Stimulated activated CD4-positive, alpha-beta T cell treated with anti-CD3 and anti-CD28 coated beads, Interleukin-12 subunit alpha, Interleukin-12 subunit beta, amount 100 ng/mL, for 4 hours (primary cell): ENCODE measurements around the gene CCK.
"Not testable (repeated sequence)": the region's sequence is repeated elsewhere in the genome, so short reads cannot be mapped to it uniquely, and the experiment has no call there.

Source experiments
- DNase-seq: peaks from one replicate; pipeline ENCODE4 v3.0.0-alpha.2; 2020

CCK gene, protein sequence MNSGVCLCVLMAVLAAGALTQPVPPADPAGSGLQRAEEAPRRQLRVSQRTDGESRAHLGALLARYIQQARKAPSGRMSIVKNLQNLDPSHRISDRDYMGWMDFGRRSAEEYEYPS

DNA sequence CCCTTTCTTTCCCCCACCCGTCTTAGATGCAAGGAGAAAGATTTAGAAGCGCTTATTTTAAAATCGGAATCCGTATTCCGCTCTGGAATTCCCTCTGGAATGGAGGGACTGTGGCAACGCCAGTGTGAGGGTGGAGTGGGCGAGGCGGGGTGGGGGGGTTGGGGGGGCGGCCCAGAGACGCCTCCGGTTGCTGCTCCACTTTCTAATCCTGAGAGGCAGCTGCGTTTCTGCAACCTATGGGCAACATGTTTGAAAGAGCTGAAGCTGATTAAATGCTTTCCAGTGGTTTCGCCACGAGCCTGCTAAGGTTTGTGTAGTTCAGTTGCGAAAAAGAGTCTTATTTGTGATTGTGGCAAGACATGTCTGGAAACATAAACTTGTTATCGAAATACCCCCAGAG is at the start of gene CCK:
TSS of gene CCK (minus strand) at position 101 of the 400 bp plus-strand sequence. CDS start 2,555 bp downstream, outside the sequence.
- no peak for DNase-seq

DNA sequence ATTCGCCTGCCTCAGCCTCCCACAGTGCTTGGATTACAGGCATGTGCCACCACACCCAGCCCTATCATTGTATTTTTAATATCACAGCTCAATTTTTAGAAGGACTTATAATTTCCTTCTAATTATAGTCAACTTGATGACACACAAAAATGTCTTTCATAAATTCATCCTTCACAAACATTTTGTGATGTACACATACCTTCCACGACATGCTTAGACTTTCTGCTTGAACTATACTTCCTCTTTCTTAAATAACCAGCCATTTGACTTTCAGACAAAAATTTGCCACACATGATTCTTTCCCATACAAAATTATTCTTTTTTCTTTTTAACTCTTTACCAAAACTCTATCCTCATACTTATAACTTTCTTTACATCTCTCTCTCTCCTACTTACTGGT is 48.4 kb upstream of the CCK start:
- no peak for DNase-seq

DNA sequence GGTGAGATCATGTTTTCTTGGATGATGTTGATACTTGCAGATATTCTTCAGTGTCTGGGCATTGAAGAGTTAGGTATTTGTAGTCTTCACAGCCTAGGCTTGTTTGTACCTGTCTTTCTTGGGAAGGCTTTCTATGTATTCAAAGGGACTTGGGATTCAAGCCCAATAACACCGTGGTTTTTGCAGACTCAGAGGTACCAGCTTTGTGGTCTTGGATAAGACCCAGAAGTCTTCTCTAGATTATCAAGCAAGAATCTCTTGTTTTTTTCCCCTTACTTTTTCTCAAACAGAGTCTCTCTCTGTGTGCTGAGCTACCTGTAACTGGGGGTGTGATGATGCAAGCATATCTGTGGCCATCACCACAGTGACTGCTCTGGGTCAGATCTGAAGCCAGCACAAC is 42.7 kb upstream of the CCK start:
- no peak for DNase-seq

DNA sequence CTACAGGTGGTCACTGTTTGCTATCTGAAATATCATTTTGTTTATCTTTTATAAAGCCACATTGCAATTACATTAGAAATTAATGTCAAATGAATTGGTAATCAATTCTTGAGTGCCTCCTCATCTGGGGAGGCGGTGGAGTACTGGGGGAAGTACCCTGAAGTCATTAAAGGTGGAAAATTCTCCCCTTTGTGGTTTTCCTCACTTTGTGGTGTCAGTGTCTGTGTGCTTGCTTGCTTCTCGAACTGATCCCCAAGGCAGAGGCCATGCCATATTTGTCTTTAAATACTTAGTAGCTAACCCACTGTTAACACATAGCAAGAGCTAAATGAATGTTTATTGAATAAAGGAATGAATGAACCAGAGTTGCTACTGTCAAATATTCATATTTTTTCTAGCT is 40.5 kb upstream of the CCK start:
- no peak for DNase-seq

DNA sequence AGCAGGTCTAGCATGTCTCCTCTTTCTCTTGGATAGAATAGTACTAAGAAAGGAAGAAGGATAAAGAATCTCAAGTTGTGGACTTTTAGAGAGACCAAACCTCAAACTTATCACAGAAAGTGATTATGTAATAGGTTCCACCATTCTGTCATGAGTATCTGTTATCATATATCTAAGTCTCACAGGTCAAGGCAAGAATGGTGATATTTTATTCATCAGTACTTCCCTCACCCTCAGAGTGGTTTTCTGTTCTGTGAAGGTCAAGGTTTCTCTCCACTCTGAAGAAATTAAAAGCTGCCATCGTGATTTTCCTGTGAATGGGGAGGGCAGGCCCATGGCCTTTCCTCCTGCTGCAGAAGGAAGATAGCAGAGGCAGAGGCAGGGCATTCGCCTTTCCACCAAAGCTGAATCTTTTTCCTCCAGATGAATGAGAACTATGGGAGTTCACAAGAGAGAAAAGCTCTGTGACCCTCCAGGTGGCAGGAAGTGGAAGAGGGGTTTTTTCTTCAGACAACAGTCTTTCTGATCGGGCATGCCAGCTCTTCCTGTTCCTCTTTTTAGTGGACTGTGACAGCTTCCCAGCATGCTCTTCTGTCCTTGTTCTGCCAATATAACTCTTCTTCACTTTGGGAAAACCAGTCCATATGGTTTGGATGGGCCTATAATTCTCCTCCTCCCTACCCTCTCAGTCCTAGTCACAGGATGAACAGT is 37.1 kb upstream of the CCK start:
- no peak for DNase-seq

DNA sequence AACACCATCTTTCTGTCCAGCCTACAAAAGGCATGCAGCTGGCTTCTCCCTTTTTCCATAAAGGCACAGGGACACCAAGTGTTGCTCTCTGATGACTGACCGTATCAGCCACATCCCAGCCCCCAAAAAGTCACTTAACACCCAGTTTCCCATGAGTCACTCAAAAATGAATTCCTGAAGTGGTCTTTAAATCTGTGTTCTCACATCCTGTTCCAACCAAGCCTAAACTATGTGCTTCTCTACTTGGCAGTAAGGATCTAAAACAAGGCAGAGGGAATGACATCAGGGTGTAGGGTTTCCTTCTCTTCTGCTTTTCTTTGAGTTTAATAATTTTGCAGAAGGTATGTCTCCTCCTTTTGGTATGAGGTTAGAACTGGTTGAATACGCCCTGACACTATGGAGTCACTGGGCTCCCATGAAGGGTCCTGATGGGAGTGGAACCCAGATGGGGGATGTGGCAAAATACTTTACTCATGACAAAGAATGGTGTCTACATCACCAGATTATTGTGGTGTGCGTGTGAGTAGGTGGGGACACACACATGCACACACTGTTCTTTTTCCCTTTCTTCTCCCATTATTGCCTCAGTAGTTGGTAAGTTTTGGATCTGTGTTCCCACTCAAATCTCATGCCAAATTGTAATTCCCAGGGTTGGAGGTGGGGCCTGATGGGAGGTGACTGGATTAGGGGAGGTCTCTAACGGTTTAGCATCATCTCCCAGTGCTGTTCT is 35.6 kb upstream of the CCK start:
- DNase-seq = no peak

DNA sequence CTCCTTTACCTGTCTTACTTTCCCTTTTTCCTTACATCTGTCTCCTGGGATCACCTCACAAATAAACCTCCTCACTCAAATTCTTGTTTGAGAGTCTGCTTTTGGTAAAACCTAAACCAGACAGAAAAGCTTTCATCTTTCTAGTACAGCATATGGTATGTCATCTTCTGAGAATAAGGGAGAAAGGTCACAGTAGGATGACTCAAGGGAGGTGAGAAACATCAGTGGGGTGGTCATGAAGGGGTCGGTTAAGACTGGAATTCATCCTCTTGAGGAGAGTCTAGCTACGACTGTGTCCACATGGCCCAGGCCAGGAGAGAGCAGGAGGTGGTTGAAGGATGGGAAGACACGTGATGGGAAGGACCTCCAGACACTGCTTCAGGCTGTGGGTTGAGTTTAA is 34.8 kb upstream of the CCK start:
- no peak for DNase-seq

DNA sequence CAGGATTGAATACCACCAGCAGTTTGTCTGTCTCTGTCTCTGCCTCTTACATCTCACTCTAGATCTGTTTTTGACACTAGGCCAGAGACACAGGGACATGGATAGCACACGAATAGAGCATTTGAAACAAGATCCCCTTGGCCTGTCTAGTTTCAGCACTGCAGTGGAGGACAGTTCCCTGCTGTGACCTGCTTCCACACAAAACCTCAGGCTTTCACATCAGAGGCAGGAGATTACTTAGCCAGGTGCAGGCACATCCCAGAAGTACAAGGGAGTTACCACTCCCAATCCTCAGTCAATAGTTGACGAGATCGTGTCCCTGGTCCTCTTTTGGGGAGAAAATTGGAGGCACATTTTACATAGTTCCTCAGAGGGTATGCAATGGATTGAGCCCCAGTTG is 34.0 kb upstream of the CCK start:
- DNase-seq = no peak

DNA sequence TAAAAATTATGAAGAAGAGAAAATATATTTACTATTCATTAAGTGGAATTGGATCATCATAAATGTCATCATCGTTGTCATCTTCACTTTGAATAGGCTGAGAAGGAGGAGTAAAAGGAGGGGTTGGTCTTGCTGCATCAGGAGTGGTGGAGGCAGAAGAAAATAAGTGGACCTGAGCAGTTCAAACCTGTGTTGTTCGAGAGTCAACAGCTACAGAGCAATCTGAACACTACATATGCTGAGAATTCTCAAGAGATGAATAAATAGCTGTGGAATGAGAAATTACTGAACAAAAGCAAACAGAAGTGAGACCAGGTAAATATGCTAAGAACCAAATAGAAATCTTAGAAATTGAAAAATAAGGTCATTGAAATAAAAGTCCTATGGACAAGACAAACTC is 32.3 kb upstream of the CCK start:
- no peak for DNase-seq

DNA sequence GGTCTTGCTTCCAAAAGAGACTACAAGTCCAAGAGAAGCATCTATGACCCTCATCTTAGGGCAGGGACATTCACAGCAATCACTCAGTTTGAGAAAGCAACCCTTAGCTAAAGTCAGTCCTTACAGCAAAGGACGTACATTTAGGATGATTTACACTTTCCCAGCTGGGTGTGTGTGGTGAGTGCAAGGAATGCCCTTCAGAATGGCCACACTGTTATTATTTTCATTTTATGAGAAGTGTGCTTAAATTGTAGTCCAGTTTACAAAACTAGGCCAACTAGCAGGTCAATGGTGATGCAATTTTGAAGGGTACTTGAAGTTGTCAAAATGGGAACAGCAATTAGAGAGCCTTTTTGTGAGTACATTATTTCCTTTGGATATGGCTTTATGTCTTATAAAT is 26.0 kb upstream of the CCK start:
- no peak for DNase-seq

DNA sequence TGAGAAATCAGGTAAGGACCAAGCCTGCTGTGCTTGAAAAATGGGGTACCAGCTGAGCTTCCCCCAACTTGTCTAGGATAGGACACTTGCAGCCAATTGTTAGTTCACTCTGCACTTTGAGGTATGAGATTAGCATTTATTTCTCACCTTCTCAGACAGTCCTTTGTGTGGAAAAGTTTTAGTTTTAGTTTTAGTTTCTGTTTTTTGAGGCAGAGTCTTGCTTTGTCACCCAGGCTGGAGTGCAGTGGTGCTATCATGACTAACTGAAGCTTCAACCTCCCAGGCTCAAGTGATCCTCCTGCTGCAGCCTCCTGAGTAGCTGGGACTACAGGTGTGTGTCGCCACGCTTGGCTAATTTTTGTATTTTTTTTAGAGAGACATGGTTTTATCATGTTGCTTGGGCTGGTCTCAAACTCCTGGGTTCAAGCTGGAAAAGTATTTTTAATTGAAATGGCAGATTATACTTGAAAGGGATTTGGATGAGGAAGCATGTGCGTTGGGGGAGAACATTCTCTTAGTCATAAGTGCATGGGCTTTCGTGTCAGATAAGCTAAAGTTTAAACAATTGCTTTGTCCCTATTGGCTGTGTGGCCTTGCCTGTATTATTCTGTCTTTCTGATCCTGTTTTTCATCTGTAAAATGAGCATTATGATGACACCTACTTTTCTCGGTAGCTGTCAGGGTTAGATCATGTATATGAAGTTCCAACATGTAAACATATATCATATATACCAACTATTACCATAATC is 25.2 kb upstream of the CCK start:
- DNase-seq = no peak

DNA sequence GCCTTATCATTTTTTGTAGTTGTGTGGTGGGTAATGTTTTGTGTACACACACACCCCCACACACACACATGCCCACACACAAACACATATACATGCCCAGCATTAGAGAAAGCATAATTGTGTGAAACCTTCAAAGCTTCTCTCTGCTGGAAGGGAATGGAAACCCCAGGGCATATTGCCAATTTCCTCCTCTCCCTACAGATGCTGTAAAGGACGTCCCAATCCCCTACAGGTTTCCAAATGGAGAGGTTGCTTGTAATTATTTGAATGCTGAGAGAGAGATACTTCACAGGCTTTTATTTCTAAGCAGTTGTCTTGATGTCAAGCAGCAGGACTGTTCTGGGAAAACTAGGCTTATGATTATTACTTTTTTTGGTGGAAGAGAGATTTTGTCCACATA is 23.0 kb upstream of the CCK start:
- DNase-seq = no peak

DNA sequence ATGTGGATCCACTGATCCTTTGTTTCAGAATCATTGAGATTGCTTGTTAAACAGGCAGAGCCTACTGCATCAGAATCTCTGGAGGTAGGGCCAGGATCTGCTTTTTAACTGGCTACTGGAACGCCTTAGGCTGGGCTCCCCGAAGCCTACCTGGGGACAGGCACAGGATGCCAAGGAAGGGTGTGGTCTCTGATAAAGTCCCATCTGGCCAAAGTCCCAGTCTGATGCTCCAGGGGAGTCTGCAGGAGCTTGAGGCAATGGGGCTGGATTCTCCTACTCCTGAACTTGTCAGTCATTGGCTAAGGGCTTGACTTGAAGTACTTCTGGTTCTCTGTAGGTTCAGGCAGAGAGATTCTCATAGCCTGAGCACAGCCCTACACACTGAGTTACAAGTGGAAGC is 22.4 kb upstream of the CCK start:
- no peak for DNase-seq

DNA sequence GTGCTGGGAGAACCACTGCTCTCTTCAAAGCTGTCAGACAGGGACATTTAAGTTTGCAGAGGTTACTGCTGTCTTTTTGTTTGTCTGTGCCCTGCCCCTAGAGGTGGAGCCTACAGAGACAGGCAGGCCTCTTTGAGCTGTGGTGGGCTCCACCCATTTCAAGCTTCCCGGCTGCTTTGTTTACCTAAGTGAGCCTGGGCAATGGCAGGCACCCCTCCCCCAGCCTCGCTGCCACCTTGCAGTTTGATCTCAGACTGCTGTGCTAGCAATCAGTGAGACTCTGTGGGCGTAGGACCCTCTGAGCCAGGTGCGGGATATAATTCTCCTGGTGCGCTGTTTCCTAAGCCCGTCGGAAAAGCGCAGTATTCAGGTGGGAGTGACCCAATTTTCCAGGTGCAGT is 21.4 kb upstream of the CCK start:
- not testable (repeated sequence) for DNase-seq

DNA sequence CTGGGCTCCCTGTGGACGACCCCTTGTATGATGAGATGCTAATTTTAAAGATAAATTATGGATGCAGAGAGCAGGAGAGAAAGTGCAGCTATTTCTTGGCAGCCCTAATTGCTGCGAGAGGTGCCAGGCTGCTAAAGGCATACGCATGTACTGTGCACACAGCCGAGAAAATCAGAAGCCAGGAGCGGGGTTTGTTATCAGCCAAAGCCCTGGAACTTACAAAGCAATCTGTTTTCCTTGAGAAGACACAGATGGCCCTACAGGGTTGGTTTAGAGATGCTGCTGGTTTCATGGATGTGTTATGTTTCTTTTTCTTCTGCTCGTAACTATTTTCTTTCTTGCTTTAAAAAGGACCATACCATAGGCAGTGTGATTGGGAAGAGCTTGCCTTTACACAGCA is 11.7 kb upstream of the CCK start:
- DNase-seq = no peak

DNA sequence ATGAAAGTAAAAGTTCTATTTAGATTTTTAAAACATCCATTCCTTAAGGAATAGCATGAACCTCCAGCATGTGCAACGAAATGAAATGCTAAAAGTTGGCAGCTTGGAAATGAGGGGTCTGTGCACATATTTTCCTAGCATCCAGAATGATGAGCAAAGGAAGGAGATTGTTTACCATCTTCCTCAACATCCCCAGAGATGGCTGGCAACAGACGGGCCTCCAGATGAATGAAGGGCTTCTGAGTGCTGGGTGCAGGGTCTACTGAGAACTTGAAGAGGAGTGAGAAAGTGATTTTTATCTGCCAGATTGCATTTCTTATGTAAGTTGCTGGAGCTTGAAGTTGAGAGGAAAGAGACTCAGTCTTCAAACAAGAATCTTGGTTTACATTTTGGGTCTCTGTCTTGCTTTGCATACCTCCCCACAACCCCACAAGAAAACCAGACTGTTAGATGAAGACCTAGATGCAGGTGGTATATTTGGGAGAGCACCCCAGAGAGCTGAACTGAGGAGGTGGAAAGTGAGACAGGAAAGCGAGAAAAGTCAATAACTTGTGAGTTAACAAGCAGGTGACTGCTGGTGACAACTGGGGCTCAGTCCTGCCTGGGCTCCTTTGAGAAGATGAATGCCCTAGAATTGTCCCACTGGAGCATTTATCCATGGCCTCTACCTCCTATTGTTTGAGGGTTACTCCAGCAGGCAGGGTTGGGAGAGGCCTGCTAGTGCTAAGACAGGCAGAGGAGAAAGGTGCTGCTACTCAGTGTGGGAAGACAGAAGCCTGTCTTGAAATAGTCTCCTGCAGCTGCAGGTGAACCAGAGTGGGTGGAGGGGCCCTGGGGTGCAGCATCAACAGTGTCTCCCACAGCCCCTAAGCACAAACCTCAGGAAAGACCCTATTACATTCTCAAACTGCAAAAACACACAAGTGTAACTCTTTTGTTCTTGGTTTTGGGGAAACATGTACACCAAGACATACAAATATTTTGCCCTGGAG is 10.5 kb upstream of the CCK start:
- DNase-seq = no peak

DNA sequence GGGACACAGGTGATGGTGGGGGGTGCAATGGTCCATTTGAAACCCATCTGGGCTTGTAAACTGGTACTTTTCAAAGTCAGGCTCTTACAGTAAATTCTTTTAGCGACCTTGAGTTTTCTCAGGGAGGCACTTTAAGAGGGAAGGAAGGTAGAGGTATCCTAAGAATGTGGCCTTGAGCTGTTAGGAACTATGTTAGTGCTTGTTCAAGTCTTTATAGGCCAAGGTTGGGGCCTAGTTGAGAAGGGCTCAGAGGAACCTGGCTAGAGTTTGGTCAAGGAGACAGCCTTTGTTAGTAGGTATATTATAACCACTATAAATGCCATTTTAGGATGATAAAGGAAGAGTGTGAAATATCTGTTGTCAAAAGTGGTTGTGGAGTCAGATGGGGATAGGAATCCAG is 9.2 kb upstream of the CCK start:
- no peak for DNase-seq

DNA sequence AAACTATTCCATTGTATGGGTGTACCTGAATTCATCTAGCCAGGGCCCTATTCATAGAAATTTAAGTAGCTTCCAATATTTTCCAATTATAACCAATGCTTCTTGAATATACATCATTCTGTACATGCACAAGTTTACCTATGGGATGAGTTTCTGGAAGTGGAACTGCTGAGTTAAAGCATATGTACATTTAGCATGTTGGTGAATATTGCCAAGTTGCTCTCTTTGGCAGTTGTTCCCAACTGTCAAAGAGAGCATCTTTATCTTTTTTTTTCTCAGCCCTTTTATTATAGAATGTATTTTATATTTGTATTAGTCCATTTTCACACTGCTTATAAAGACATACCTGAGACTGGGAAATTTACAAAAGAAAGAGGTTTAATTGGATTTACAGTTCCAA is 8.3 kb upstream of the CCK start:
- DNase-seq = no peak

DNA sequence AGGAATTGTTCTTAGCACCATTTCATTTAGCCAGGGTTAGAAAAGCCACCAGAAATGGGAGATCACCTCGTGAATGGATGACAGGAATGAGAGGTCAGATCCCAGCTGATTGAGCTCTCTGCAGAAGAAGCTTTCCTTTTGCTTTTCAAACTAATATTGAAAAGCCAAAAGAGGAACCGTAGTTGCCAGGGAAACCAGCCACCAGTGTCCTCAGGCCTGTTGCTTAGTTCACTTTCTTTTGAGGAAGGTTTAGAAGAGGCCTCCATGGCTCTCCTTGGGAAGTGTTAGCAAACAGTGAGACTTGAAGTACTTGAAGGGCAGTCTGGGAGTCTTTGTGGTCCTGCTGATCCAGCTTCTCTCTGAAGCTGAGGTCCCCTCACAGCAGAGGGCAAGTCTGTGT is 7.4 kb upstream of the CCK start:
- no peak for DNase-seq

DNA sequence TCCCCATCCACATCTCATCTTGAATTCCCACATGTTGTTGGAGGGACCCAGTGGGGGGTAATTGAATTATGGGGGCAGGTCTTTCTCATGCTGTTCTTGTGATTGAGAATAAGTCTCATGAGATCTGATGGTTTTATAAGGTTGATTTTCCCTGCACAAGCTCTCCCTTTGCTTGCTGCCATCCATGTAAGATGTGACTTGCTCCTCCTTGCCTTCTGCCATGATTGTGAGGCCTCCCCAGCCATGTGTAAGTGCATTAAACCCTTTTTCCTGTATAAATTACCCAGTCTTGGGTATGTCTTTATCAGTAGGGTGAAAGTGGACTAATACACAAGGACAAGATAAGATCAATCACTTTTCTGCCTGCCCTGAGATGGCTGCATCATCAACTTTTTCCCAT is 5.8 kb upstream of the CCK start:
- DNase-seq = no peak

DNA sequence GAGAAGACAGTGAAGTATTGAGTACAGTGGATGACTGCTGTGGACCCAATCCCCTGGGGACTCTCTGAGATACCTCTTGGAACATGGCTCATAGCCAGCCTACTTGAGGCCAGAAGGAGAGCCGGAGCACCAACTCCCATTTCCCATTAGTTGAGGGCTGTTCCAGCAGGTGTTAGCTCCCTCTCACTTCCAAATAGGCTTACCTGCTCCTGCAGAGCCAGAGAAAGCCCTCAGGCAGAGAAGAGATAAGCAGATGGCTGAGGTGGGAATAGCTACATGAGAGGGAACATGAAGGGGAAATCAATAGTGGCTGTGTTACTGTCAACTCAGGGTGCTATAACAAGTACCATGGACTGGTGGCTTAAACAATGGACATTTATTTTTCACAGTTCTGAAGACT is 4.6 kb upstream of the CCK start:
- no peak for DNase-seq

DNA sequence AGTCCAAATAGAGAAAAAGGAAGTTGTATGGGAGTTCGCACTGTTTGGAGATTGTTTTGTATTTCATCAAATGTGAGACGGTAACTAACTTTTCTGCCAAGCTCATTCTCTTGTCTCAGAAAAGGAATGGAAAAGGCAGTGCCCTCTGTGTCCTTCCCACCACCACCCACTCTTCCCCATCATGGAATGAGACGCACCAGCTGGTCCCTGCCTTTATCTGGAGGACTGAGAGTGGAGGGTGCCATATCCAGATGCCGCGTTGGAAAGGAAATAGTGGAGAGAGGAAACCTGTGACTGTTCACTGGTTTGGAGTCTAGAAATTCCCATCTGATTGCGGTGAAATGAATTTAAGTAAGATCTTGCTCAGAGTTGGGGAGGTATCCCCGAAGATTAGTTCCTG is 3.7 kb upstream of the CCK start:
- DNase-seq = no peak

DNA sequence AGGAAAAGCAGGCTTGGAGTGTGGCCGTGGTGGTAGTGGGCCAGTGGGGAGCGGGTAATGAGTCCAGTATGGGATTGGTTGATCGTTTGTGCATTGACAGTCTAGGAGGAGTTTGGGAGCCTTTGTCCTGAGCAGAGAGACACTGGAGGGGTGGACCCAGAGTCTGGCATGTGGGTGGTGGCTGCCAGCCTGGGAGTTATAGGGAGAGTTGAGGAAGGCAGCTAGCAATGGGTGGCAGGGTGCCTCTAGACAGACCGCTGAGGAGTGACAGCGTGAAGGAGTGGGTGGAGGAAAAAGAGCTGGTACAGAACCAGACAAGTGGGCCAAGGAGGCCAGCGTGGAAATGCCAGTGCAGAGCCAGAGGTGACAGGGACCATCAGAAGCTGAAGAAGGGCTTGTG is 1.9 kb upstream of the CCK start:
- DNase-seq = no peak
